SK-N-MC (cell line): ENCODE measurements around the gene NCAPD2.

Experiments used
- EZH2 ChIP-seq: fragments of 200-600 bp; sonication (generic); IDR thresholded peaks from one replicate; pipeline ENCODE4 v1.6.1; 2017; ENCODE audit warnings: antibody characterized with exemption
- FOXP2 ChIP-seq: optimal IDR thresholded peaks from 2 replicates; pipeline ENCODE3; 2011; ENCODE audit warnings: mild to moderate bottlenecking, moderate library complexity; ENCODE audit not compliant: insufficient read depth; ENCODE audit errors: extremely low read length, control extremely low read depth
- POLR2AphosphoS5 ChIP-seq: IDR thresholded peaks from 2 replicates; pipeline ENCODE4 v1.6.1; 2012; ENCODE audit warnings: mild to moderate bottlenecking, low read depth, low read length, borderline replicate concordance

- TF ChIP-seq EZH2 (no peak), POLR2AphosphoS5 (no peak; the same call in 1 of the 2 replicates), FOXP2 (no peak)
Measured at GRCh38 chr12:6539314-6539682, 45.4 kb downstream of the NCAPD2 start.
